ENCODE results near the gene MAPK12.

Gene MAPK12

DNA sequence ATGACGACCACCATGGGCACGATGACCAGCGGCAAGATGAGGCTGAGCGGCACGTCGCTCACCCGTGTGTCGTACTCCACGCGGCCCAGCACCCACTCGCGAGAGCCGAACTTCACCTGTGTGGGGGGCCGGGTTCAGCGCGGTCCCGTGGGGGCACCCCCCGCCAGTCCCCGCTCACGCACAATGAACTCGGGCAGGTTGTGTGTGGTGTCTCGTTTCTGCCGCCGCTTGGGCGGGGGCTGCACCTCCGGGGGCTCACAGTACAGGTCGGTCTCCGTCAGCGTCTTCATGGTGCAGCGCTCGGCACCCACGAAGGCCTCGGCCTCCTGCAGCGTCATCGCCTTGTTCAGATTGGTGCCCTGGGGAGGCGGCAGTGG lies 19.9 kb upstream of the MAPK12 start:
- DNase-seq (ENCODE audit: low read depth) = no peak
- H3K4me3 ChIP-seq (replicated peaks; ENCODE audit: low read depth, low read length) = no peak overlapping the region
- TF ChIP-seq, protein P1, sequence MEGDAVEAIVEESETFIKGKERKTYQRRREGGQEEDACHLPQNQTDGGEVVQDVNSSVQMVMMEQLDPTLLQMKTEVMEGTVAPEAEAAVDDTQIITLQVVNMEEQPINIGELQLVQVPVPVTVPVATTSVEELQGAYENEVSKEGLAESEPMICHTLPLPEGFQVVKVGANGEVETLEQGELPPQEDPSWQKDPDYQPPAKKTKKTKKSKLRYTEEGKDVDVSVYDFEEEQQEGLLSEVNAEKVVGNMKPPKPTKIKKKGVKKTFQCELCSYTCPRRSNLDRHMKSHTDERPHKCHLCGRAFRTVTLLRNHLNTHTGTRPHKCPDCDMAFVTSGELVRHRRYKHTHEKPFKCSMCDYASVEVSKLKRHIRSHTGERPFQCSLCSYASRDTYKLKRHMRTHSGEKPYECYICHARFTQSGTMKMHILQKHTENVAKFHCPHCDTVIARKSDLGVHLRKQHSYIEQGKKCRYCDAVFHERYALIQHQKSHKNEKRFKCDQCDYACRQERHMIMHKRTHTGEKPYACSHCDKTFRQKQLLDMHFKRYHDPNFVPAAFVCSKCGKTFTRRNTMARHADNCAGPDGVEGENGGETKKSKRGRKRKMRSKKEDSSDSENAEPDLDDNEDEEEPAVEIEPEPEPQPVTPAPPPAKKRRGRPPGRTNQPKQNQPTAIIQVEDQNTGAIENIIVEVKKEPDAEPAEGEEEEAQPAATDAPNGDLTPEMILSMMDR (IDR thresholded peaks at IDR 0.05; ENCODE audit: low read length, missing control alignments) = no peak

DNA sequence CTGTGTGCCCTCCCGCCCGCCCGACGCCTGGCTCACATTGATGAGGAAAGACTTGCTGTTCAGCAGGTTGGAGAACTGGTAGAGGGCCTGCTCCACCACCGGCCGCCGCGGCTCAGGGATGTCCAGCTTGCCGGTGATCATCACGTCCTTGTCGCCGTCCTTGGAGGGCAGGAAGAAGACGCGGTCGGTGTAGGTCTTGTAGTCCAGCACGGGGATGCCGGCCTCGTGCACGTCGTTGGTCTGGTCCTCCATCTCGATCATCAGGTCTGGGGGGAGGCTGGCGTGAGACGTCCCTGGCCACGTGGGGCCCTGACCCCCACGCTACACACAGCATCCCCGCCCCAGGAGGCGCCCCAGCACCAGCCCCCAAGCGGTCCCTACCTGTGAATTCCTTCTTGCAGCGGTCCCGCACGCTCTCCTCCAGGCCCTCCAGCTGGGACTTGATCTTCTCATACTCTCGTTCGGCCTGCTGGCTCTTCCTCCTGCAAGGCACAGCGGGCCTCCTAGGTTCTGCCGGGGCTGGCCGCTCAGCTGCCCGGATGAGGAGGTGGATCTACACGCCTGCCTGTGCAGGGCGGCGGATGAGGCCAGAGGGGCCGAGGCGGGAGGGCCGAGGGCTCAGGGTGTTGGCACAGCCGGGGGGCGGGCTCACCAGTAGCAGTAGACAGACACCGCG lies 19.4 kb upstream of the MAPK12 start:
- TF ChIP-seq, protein P1 (IDR thresholded peaks at IDR 0.05; ENCODE audit: low read length, missing control alignments) = no peak
- H3K4me3 ChIP-seq (replicated peaks; ENCODE audit: low read depth, low read length) = no peak overlapping the region
- no peak for DNase-seq (ENCODE audit: low read depth)

DNA sequence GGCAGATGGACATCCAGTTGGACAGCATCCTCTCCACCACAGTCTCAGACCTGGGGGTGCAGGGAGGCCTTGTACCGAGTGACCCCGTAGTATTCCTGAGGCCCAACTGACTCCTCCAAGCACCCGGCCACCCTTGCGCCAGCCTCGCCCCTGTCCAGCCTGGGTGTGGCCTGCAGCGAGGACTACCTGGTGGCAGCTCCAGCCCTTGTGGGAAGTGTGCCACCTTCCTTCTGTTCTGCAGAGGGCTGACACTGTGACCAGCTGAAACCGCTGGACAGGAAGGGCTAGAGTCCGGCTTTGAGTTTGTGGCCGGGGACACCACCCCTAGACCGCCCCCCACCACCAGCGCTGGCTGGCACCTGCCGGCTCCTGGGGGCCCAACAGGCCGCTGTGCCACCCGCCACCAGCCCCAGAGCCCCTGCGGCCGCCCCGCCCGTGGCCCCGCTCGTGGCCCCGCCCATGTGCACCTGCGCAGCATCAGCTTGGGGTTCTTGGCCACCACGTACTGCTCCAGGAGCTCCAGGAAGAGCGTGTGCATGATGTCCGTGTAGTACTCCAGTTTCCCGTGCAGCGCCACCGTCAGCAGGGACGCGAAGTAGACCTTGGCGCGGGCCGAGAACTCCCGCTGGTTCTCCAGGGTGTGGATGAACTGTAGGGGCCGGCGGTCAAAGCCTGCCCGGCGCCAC lies 18.7 kb upstream of the MAPK12 start:
- H3K4me3 ChIP-seq (replicated peaks; ENCODE audit: low read depth, low read length) = no peak overlapping the region
- TF ChIP-seq, protein P1 (IDR thresholded peaks at IDR 0.05; ENCODE audit: low read length, missing control alignments) = no peak
- no peak for DNase-seq (ENCODE audit: low read depth)

- TF ChIP-seq, protein P1 (IDR thresholded peaks at IDR 0.05; ENCODE audit: low read length, missing control alignments) = no peak
- no peak overlapping the region for H3K4me3 ChIP-seq (replicated peaks; ENCODE audit: low read depth, low read length)
- DNase-seq (ENCODE audit: low read depth) = no peak
These were observed 17.6 kb upstream of the MAPK12 start for GRCh38 chr22:50278956-50279619.

DNA sequence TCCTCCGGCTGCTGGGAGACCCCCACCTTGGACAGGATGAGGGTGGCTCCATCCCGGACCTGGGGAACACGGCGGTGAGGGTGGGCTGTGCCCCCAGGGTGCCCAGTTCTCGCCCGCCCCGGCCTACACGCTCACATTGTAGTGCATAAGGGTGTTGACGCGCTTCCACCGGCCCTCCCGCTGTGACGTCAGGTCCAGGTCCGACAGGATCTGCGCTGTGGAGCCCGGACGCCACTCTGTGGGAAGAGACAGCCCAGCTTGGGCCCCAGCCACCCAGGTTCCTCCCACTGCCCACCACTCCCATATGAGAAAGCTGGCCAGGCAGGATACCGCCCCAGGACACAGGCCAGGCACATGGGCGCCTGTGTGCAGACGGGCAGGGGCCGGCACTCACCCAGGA lies 17.0 kb upstream of the MAPK12 start:
- TF ChIP-seq, protein P1 (IDR thresholded peaks at IDR 0.05; ENCODE audit: low read length, missing control alignments) = no peak
- DNase-seq (ENCODE audit: low read depth) = no peak
- no peak overlapping the region for H3K4me3 ChIP-seq (replicated peaks; ENCODE audit: low read depth, low read length)

DNA sequence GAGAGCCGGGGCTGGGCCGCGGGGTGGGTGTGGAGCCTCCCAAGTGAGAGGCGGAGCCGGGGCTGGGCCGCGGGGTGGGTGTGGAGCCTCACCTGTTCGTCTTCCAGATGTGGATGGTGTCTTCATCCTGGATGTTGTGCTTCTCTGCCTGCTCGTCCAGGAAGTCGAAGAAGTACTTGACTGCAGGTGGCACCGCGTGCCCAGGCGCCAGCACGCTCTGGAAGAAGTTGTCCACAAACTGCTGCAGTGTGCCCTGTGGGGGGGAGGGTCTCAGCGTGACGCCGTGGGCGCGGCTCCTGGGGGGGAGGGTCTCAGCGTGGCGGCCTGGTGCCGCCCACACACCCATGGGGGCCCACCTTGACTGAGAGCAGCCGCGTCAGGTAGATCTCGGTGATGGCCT lies 16.3 kb upstream of the MAPK12 start:
- TF ChIP-seq, protein P1 (IDR thresholded peaks at IDR 0.05; ENCODE audit: low read length, missing control alignments) = no peak
- no peak overlapping the region for H3K4me3 ChIP-seq (replicated peaks; ENCODE audit: low read depth, low read length)
- DNase-seq (ENCODE audit: low read depth) = no peak
